MM.1S (cell line): ENCODE data around the gene CACHD1.

Experiments
- DNase-seq: peaks from one replicate; pipeline ENCODE4 v3.0.0-alpha.2; 2015
- H2AFZ ChIP-seq: fragments of 300-600 bp; sonication (generic); 2 replicates; pipeline ENCODE4 v1.6.0; 2016; ENCODE audit warnings: antibody characterized with exemption, low read length
- H3F3A ChIP-seq: fragments of 300-600 bp; sonication (generic); 2 replicates; pipeline ENCODE4 v1.6.1; 2016; ENCODE audit warnings: mild to moderate bottlenecking, antibody characterized with exemption, low read length, moderate library complexity, mixed read lengths; ENCODE audit not compliant: insufficient read depth
- H3K27ac ChIP-seq: fragments of 300-600 bp; sonication (generic); 2 replicates; pipeline ENCODE4 v1.5.1; 2016; ENCODE audit warnings: mild to moderate bottlenecking, low read length
- H3K27me3 ChIP-seq: fragments of 300-600 bp; sonication (generic); replicated peaks from 2 replicates; pipeline ENCODE4 v1.6.0; 2016; ENCODE audit warnings: low read length; ENCODE audit not compliant: insufficient read depth
- H3K36me3 ChIP-seq: fragments of 300-600 bp; sonication (generic); replicated peaks from 2 replicates; pipeline ENCODE4 v1.6.1; 2016; ENCODE audit warnings: mild to moderate bottlenecking, low read length, mixed read lengths; ENCODE audit not compliant: insufficient read depth
- H3K4me1 ChIP-seq: fragments of 300-600 bp; sonication (generic); 2 replicates; pipeline ENCODE4 v1.6.1; 2016; ENCODE audit warnings: low read length, mixed read lengths
- H3K4me2 ChIP-seq: fragments of 300-600 bp; sonication (generic); 2 replicates; pipeline ENCODE4 v1.6.0; 2016; ENCODE audit warnings: low read depth, low read length
- H3K4me3 ChIP-seq: fragments of 300-600 bp; sonication (generic); 2 replicates; pipeline ENCODE4 v1.5.1; 2016; ENCODE audit warnings: low read length, mixed read lengths
- H3K79me2 ChIP-seq: fragments of 300-600 bp; sonication (generic); 2 replicates; pipeline ENCODE4 v1.6.1; 2016; ENCODE audit warnings: mixed run types, low read length, mixed read lengths
- H3K9ac ChIP-seq: fragments of 300-600 bp; sonication (generic); 2 replicates; pipeline ENCODE4 v1.6.1; 2016; ENCODE audit warnings: low read length, mixed read lengths
- H3K9me2 ChIP-seq: fragments of 300-600 bp; sonication (generic); replicated peaks from 2 replicates; pipeline ENCODE4 v1.6.1; 2016; ENCODE audit warnings: mild to moderate bottlenecking, low read length, mixed read lengths; ENCODE audit not compliant: insufficient read depth
- H3K9me3 ChIP-seq: fragments of 300-600 bp; sonication (generic); replicated peaks from 2 replicates; pipeline ENCODE4 v1.6.1; 2016; ENCODE audit warnings: mild to moderate bottlenecking, low read length, mixed read lengths; ENCODE audit not compliant: insufficient read depth
- H4K20me1 ChIP-seq: fragments of 300-600 bp; sonication (generic); 2 replicates; pipeline ENCODE4 v1.6.1; 2016; ENCODE audit warnings: mild to moderate bottlenecking, low read length, moderate library complexity, mixed read lengths; ENCODE audit not compliant: insufficient read depth
- EZH2 ChIP-seq: fragments of 300-600 bp; sonication (generic); optimal IDR thresholded peaks from 2 replicates; pipeline ENCODE3; 2017; ENCODE audit warnings: low read depth, mild to moderate bottlenecking, antibody characterized with exemption, low read length, mixed read lengths
- EZH2phosphoT487 ChIP-seq: fragments of 300-600 bp; sonication (generic); IDR thresholded peaks from 2 replicates; pipeline ENCODE4 v1.6.1; 2018; ENCODE audit warnings: antibody characterized with exemption, low read length
- TF ChIP-seq, protein P1 (sequence below): fragments of 300-600 bp; sonication (generic); IDR thresholded peaks from 2 replicates; pipeline ENCODE4 v1.5.1; 2016; ENCODE audit warnings: antibody characterized with exemption, low read length, mixed read lengths

CACHD1 gene

DNA sequence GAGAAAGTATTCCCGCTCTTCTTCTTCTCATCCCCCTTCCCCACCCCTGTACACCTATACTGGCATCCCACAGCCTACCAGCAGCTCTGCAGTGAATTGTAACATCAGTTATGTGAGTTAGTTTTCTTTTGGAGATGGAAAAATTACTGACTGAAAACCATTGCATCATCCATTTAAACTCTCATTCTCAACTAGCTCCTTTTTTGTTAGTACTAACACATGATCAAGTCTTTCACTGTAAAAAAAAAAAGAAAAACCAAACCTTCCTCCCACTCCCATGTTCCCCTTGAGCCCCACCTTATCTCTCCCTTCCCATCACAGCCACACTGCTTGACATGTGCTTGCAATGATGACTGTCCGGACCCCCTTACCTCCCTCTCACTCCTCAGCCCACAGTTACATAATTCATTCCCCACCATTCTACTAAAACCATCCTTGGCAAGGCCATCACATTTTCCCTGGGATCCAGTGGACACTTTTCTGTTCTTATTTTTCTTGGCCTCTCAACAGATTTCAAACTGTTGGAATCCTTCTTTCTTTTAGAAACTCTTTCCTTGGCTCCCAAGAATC, 251.7 kb downstream of the CACHD1 start:
- Histone ChIP-seq H3K9me3 (no peaks in the 10 kb centered on the region), H3K4me2 (no peak overlapping the region), H3K27me3 (no peaks in the 10 kb centered on the region)

DNA sequence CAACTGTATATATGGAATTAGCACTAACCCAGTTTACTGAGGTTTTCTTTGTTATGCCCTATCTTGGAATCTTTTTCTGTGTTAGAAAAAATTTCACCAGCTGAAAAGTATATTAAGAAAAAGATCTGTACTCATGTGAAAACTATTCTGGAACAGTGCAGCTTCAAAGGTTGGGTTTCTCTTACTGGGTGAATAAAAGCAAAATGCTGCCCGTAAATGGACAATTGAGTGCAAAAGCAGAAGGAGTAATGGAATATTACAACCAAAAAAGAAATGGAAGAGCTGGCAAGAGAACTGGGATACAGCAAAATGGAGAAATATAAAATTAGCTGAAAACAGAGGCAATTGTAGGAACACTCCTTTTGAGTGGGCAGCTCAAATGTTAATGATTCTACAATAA, 257.9 kb downstream of the CACHD1 start:
- H3K4me1 ChIP-seq = no peaks in the 10 kb centered on the region

More for the DNA sequence above, 251.7 kb downstream of the CACHD1 start:
- no peaks in the 10 kb centered on the region for H3K4me1 ChIP-seq
- no peak overlapping the region for H3K27ac ChIP-seq
- no peaks in the 10 kb centered on the region for H3F3A ChIP-seq
- TF ChIP-seq, protein P1, sequence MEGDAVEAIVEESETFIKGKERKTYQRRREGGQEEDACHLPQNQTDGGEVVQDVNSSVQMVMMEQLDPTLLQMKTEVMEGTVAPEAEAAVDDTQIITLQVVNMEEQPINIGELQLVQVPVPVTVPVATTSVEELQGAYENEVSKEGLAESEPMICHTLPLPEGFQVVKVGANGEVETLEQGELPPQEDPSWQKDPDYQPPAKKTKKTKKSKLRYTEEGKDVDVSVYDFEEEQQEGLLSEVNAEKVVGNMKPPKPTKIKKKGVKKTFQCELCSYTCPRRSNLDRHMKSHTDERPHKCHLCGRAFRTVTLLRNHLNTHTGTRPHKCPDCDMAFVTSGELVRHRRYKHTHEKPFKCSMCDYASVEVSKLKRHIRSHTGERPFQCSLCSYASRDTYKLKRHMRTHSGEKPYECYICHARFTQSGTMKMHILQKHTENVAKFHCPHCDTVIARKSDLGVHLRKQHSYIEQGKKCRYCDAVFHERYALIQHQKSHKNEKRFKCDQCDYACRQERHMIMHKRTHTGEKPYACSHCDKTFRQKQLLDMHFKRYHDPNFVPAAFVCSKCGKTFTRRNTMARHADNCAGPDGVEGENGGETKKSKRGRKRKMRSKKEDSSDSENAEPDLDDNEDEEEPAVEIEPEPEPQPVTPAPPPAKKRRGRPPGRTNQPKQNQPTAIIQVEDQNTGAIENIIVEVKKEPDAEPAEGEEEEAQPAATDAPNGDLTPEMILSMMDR = no peak
- TF ChIP-seq EZH2 (no peak), EZH2phosphoT487 (no peak)
- H3K4me3 ChIP-seq = no peak overlapping the region
- no peak overlapping the region for H3K9ac ChIP-seq
- H4K20me1 ChIP-seq = no peaks in the 10 kb centered on the region
- no peaks in the 10 kb centered on the region for H3K9me2 ChIP-seq
- no peak for DNase-seq
- no peak overlapping the region for H2AFZ ChIP-seq
- H3K79me2 ChIP-seq = no peaks in the 10 kb centered on the region
- H3K36me3 ChIP-seq = no peaks in the 10 kb centered on the region

DNA sequence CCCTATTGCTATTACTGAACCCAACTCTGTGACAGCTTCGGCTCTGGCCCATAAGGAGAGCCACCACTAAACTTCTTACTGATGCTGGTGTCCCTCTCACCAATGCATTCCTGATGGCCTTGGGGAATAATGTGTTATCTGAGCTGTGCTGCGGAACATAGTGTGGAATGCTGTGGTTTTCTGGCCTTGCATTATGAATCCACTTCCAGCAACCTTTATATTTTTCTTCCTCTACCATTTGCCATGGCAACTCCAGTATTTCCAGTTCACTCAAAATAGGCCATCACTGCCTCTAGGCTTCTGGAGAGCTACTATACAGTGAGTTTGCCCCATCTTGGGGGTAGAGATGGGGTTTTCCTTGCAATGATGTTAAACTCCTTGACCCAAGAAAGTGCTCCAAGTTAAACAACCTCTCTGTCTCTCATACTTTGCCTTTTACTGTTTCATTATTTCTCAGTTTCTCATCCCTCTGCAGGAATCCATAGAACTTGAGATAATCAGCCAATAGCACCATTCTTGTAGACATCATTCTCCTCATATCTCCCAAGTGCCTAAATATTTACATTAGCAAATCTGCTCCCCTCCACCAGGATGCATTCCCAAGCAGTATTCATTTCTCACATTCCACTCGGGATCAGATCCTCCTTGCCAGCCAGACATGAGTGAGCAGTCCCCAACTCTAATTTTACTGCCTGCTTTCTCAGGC, 263.8 kb downstream of the CACHD1 start:
- no peaks in the 10 kb centered on the region for H3K9me2 ChIP-seq
- H3K4me2 ChIP-seq = no peak overlapping the region
- TF ChIP-seq EZH2phosphoT487 (no peak), EZH2 (no peak)
- TF ChIP-seq, protein P1 = no peak

More for the DNA sequence above, 257.9 kb downstream of the CACHD1 start:
- no peak for DNase-seq
- Histone ChIP-seq H3K4me2 (no peak overlapping the region), H3K9me2 (no peaks in the 10 kb centered on the region), H3K79me2 (no peaks in the 10 kb centered on the region), H2AFZ (no peak overlapping the region), H4K20me1 (no peaks in the 10 kb centered on the region), H3K27ac (no peak overlapping the region), H3K27me3 (no peaks in the 10 kb centered on the region), H3K9ac (no peak overlapping the region), H3K36me3 (no peaks in the 10 kb centered on the region), H3K9me3 (no peaks in the 10 kb centered on the region), H3K4me3 (no peak overlapping the region), H3F3A (no peaks in the 10 kb centered on the region)
- TF ChIP-seq EZH2phosphoT487 (no peak), EZH2 (no peak)
- TF ChIP-seq, protein P1 = no peak

More for the DNA sequence above, 263.8 kb downstream of the CACHD1 start:
- no peak for DNase-seq
- Histone ChIP-seq H3K27me3 (no peaks in the 10 kb centered on the region), H3F3A (no peaks in the 10 kb centered on the region), H3K9me3 (no peaks in the 10 kb centered on the region), H3K9ac (no peak overlapping the region), H3K79me2 (no peaks in the 10 kb centered on the region), H3K36me3 (no peaks in the 10 kb centered on the region), H2AFZ (no peak overlapping the region), H4K20me1 (no peaks in the 10 kb centered on the region), H3K4me3 (no peak overlapping the region), H3K4me1 (no peaks in the 10 kb centered on the region), H3K27ac (no peak overlapping the region)
